ENCODE data around the gene LRRC4.

- no peak for TF ChIP-seq CTCF (IDR thresholded peaks at IDR 0.05; ENCODE audit: insufficient read depth, low read length)
- TF ChIP-seq REST (IDR thresholded peaks at IDR 0.05; ENCODE audit: insufficient replicate concordance, low read depth): no peak
- TF ChIP-seq GABPA (IDR thresholded peaks at IDR 0.05; ENCODE audit: low read depth): no peak
- TF ChIP-seq POLR2AphosphoS5 (IDR thresholded peaks at IDR 0.05; ENCODE audit: low read depth): no peak
- no peak for TF ChIP-seq SPI1 (IDR thresholded peaks at IDR 0.05; ENCODE audit: borderline replicate concordance, low read depth)
These were observed 1.7 kb downstream of the LRRC4 start for GRCh38 chr7:128029405-128029995.
